Stomach smooth muscle (tissue), 2 donors: Measurements from ENCODE around the gene PLPP1.

Experiments
- H3K27ac ChIP-seq: one replicate; pipeline ENCODE4 v1.7.0; 2013; ENCODE audit warnings: mild to moderate bottlenecking, low read length, inconsistent platforms
- H3K27me3 ChIP-seq, 2 donors: one replicate each; pipeline ENCODE4 v1.7.0; 2013; ENCODE audit warnings: low read length in 2 of 2; ENCODE audit not compliant: insufficient read depth in 2 of 2, control insufficient read depth in 1 of 2
- H3K36me3 ChIP-seq, 2 donors: one replicate each; pipeline ENCODE4 v1.7.0; 2013; ENCODE audit warnings: low read length in 2 of 2; ENCODE audit not compliant: control insufficient read depth in 2 of 2, insufficient read depth in 2 of 2
- H3K4me1 ChIP-seq: one replicate; pipeline ENCODE4 v1.7.0; 2013; ENCODE audit warnings: low read length; ENCODE audit not compliant: control insufficient read depth, insufficient read depth
- H3K4me3 ChIP-seq, 2 donors: one replicate each; pipeline ENCODE4 v1.7.0; 2013; ENCODE audit warnings: low read length in 2 of 2
- H3K9ac ChIP-seq, 2 donors: one replicate each; pipeline ENCODE4 v1.7.0; 2013; ENCODE audit warnings: low read length in 2 of 2, mild to moderate bottlenecking in 1 of 2
- H3K9me3 ChIP-seq, 2 donors: one replicate each; pipeline ENCODE4 v1.7.0; 2013; ENCODE audit warnings: low read length in 2 of 2; ENCODE audit not compliant: control insufficient read depth in 2 of 2
- donor health status: healthy.
- donor health status: Pancreatic carcinoma.

Gene PLPP1

GRCh38 chr5:55432549-55432948 lies 102.2 kb downstream of the PLPP1 start:
- Histone ChIP-seq H3K27me3 (no peaks in the 10 kb centered on the region), H3K36me3 (peaks cover 2 to 14% of the 10 kb centered on the region in 2 donors), H3K4me1 (peaks cover 16% of the 10 kb centered on the region), H3K4me3 (no peak overlapping the region), H3K9ac (no peak overlapping the region), H3K27ac (no peak overlapping the region), H3K9me3 (no peaks in the 10 kb centered on the region)

GRCh38 chr5:55429613-55430253 lies 105.0 kb downstream of the PLPP1 start:
- peaks cover 9 to 17% of the 10 kb centered on the region in 2 donors for H3K36me3 ChIP-seq
- peak overlapping the region; percentile 16 to 23 for H3K4me3 ChIP-seq
- peaks cover 15% of the 10 kb centered on the region for H3K4me1 ChIP-seq
- no peaks in the 10 kb centered on the region for H3K9me3 ChIP-seq
- no peaks in the 10 kb centered on the region for H3K27me3 ChIP-seq
- H3K9ac ChIP-seq = no peak overlapping the region
- peak overlapping the region; percentile 11 for H3K27ac ChIP-seq

- Histone ChIP-seq H3K9ac (no peak overlapping the region), H3K27me3 (no peaks in the 10 kb centered on the region), H3K36me3 (peaks cover 9 to 22% of the 10 kb centered on the region in 2 donors), H3K9me3 (no peaks in the 10 kb centered on the region), H3K4me3 (no peak overlapping the region), H3K27ac (peak overlapping the region; percentile 6), H3K4me1 (peaks cover 15% of the 10 kb centered on the region)
These were observed 105.5 kb downstream of the PLPP1 start for GRCh38 chr5:55429221-55429612.

GRCh38 chr5:55427157-55427556 lies 107.6 kb downstream of the PLPP1 start:
- no peaks in the 10 kb centered on the region for H3K9me3 ChIP-seq
- no peak overlapping the region for H3K9ac ChIP-seq
- H3K4me3 ChIP-seq = no peak overlapping the region
- peaks cover 23 to 37% of the 10 kb centered on the region in 2 donors for H3K36me3 ChIP-seq
- peaks cover 18% of the 10 kb centered on the region for H3K4me1 ChIP-seq
- H3K27me3 ChIP-seq = no peaks in the 10 kb centered on the region
- no peak overlapping the region for H3K27ac ChIP-seq

GRCh38 chr5:55426455-55426854 lies 108.3 kb downstream of the PLPP1 start:
- no peak overlapping the region for H3K4me3 ChIP-seq
- H3K27ac ChIP-seq = no peak overlapping the region
- no peaks in the 10 kb centered on the region for H3K27me3 ChIP-seq
- no peak overlapping the region for H3K9ac ChIP-seq
- no peaks in the 10 kb centered on the region for H3K9me3 ChIP-seq
- H3K4me1 ChIP-seq = peaks cover 19% of the 10 kb centered on the region
- H3K36me3 ChIP-seq = peaks cover 23 to 38% of the 10 kb centered on the region in 2 donors

- Histone ChIP-seq H3K36me3 (peaks cover 19 to 34% of the 10 kb centered on the region in 2 donors), H3K9me3 (no peaks in the 10 kb centered on the region), H3K4me3 (no peak overlapping the region), H3K27ac (no peak overlapping the region), H3K9ac (no peak overlapping the region), H3K4me1 (peaks cover 7% of the 10 kb centered on the region), H3K27me3 (no peaks in the 10 kb centered on the region)
These were observed 113.7 kb downstream of the PLPP1 start for GRCh38 chr5:55421074-55421529.

- no peak overlapping the region for H3K4me3 ChIP-seq
- H3K9ac ChIP-seq = no peak overlapping the region
- H3K9me3 ChIP-seq = no peaks in the 10 kb centered on the region
- peaks cover 16 to 21% of the 10 kb centered on the region in 2 donors for H3K36me3 ChIP-seq
- H3K4me1 ChIP-seq = peaks cover 7% of the 10 kb centered on the region
- H3K27ac ChIP-seq = no peak overlapping the region
- no peaks in the 10 kb centered on the region for H3K27me3 ChIP-seq
These were observed 115.5 kb downstream of the PLPP1 start for GRCh38 chr5:55418994-55419968.

- Histone ChIP-seq H3K36me3 (peaks cover 2 to 3% of the 10 kb centered on the region in 2 donors), H3K27me3 (no peaks in the 10 kb centered on the region), H3K9ac (no peak overlapping the region), H3K9me3 (no peaks in the 10 kb centered on the region), H3K4me1 (peaks cover 3% of the 10 kb centered on the region), H3K27ac (no peak overlapping the region), H3K4me3 (no peak overlapping the region)
These were observed 118.5 kb downstream of the PLPP1 start for GRCh38 chr5:55416306-55416705.

GRCh38 chr5:55415071-55415470 lies 119.7 kb downstream of the PLPP1 start:
- H3K9ac ChIP-seq = no peak overlapping the region
- H3K27ac ChIP-seq = no peak overlapping the region
- H3K36me3 ChIP-seq = peaks cover 0 to 2% of the 10 kb centered on the region in 2 donors
- H3K4me1 ChIP-seq = peaks cover 3% of the 10 kb centered on the region
- no peaks in the 10 kb centered on the region for H3K27me3 ChIP-seq
- no peak overlapping the region for H3K4me3 ChIP-seq
- H3K9me3 ChIP-seq = no peaks in the 10 kb centered on the region

GRCh38 chr5:55413644-55414043 lies 121.1 kb downstream of the PLPP1 start:
- H3K27ac ChIP-seq = no peak overlapping the region
- no peaks in the 10 kb centered on the region for H3K4me1 ChIP-seq
- no peak overlapping the region for H3K4me3 ChIP-seq
- peaks cover 0 to 2% of the 10 kb centered on the region in 2 donors for H3K36me3 ChIP-seq
- no peak overlapping the region for H3K9ac ChIP-seq
- no peaks in the 10 kb centered on the region for H3K9me3 ChIP-seq
- H3K27me3 ChIP-seq = no peaks in the 10 kb centered on the region
